Right kidney (tissue), 1 donor: Measurements from ENCODE around the gene NFKB1.

Source experiments
- DNase-seq: peaks from one replicate; pipeline ENCODE4 v3.0.0-alpha.2; 2016

Gene NFKB1

GRCh38 chr4:102494603-102495002 is 6.6 kb upstream of the NFKB1 start:
- DNase-seq: no peak

GRCh38 chr4:102497986-102498385 is 3.2 kb upstream of the NFKB1 start:
- DNase-seq: no peak

- no peak for DNase-seq
Measured at GRCh38 chr4:102500352-102500695, 835 bp upstream of the NFKB1 start.

GRCh38 chr4:102501447-102501696 is 213 bp downstream of the NFKB1 start:
- no peak for DNase-seq

DNA sequence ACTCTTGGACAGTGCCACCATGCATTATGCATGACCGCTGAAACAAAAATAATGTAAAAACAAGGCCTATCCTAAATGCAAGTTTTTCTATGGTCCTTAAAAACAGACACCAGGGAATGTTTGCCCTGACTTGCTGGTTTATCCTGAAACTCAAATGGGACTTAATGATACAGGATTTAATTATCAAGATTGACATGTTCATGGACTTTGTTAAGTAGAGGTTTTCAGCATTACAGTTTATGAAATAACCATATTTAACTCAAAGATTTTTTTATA is 1.3 kb downstream of the NFKB1 start:
- DNase-seq: no peak

DNA sequence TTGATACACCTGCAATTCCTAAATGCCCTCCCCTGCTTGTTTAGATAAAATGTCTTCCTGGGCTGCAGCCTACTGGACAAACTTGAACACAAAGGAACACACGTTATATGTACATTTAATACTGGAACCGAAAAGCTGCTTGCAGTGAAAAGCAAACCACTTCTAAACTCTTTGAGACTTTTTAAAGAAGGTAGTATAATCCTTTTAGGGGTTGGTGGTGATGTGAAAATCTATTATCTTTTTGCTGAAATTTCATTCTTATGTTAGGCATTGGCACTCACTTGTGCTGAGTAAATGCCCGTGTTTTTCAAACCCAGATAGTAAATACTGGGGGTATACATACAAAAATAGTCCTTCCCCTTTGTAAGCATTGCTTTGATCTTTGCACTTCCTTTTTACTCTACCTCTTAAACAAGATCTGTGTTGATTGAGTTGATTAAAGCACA is 2.2 kb downstream of the NFKB1 start:
- DNase-seq: peak; percentile 28

GRCh38 chr4:102503831-102504786 is 3.0 kb downstream of the NFKB1 start:
- DNase-seq: no peak

GRCh38 chr4:102504941-102505340 is 3.8 kb downstream of the NFKB1 start:
- DNase-seq: no peak

DNA sequence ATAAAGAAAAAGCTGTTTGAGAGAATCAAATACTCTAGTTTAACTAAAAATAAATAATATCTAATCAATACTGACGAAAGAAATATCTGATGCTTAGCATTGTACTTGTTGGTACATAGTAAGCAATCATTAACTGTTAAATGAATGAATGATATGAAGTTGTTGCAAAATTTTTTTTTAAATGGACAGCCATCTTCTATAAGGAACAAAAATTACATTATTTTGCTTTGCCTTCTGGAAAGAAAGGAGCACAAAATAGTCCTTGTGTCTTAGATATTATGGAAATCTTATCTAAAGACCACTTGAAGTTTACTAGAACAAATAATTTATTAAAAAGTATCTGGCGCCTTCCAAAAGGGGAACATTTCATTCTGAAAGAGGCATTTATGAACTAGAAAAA is 4.5 kb downstream of the NFKB1 start:
- no peak for DNase-seq

DNA sequence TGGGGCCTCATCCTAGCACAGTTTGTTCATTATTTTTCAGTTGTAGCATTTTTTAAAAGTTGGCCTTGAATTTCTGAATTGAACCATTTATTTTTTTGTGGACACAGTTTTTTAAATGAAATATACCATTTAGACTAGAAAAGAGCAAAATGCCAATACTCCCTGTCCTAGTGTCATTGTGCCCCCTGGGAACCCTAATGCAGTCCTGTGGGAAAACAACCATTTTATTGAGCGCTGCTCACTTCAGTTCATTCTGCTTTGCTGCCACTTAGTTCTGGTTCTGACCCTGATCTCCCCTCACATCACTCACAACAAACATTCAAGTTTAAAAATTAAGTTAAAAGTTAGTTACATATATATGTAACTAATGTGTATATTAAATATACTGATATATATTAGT is 5.4 kb downstream of the NFKB1 start:
- DNase-seq: no peak

DNA sequence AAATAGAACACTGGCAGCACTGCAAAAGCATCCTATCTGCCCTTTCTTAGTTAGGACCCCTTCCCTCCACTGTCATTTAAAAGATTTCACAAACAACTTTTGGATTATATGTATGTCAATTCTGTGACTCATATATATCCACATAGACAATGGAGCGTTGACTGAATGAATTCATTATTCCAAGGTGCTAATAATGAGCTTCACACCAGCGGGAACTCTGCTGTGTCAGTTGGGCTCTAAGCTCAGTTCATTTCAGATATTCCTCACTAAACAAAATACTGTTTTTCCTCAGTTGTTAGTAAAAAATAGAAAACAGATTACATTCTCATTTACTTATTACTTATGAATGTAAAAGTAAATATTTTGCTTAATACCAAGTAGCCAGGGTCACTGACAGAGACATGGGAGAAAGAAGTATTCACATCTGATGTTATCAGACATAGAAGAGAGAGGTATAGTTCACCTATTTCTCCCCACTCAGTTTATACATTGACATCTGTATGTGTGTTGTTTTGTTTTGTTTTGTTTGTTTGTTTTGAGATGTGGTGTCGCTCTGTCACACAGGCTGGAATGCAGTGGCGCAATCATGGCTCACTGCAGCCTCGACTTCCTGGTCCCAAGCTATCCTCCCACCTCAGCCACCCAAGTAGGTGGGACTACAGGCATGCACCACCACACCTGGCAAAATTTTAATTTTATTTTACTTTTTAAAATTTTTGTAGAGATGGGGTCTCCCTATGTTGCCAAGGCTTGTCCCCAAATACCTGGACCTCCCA is 10.9 kb downstream of the NFKB1 start:
- no peak for DNase-seq

DNA sequence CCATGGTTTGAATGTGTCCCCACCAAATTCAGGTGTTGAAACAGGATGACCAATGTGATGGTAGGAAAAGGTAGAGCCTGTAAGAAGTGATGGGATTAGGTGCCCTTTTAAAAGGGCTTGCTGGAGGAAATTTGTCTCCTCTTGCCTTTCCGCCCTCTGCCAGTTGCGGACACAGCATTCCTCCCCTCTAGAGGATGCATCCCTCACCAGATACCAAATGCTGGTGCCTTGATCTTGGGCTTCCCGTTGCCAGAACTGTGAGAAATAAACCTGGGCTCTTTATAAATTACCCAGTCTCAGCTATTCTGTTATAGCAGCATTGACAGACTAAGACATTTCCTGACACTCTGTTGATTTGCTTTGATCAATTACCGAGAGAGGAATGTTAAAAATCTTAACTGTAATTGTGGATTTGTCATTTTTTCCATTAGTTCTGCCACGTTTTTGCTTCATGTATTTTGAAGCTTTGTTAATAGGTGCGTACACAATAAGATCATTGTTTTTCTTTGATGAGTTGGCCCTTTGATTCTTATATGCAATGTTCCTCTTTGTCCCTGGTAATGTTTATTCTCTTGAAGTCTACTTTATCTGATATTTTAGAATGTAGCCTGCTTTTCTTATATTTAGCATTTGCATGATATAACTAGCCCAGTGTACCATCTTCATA is 13.3 kb downstream of the NFKB1 start:
- DNase-seq: no peak

- DNase-seq: no peak
Measured at GRCh38 chr4:102517753-102518152, 16.6 kb downstream of the NFKB1 start.

DNA sequence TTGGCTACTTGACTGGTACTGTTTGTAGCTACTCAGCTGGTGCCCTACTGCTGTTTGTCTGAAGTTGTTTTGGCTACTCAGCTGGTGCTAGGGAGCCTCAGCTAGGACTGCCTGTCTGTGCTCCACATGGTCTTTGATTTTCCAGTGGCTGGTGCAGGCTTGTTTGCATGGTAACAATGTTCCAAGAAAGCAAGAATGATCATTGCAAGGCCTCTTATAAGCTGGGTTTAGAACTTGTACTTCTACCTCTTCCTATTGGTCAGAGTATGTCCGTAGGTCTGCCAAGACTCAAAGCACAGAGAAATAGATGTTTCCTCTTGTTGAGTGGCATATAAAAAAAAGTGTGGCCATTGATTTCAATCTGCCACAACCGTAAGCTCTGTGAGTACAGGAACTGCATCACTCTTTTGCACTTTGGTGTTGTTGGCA is 17.6 kb downstream of the NFKB1 start:
- DNase-seq: no peak

DNA sequence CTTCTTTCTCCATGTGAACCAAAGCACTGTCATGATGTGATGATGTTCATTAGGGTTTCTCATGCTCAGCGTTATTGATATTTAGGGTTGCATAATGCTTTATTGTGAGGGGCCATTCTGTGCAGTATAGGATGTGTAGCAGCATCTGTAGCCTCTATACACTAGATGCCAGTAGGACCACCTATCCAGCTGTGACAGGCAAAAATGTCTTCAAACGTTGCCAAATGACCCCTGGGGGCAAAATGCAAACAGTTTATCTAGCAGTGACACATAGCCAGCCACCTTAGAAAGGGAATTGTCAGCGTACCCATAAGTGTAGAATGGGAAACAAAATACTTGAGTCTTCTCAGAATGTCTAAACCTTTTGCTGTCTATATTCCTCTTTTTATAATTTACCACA is 18.8 kb downstream of the NFKB1 start:
- no peak for DNase-seq

DNA sequence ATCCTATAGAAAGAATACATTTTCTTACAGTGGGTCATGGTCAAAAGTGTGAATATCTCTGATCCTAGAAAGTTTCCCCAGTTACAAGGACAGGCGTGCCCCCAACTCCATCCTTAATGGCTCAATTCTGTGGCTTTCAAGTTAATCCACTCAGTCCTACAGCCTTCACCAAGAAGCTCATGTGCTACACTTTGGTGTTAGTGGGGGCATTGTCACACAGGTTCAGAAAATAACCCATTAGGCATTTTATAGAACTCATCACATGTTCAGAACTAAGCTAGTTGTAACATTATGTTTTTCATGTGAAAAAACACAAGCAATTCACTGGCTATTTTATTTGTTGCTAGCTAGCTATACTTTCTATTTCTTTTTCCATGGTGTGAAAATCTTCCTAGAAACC is 20.4 kb downstream of the NFKB1 start:
- DNase-seq: no peak

DNA sequence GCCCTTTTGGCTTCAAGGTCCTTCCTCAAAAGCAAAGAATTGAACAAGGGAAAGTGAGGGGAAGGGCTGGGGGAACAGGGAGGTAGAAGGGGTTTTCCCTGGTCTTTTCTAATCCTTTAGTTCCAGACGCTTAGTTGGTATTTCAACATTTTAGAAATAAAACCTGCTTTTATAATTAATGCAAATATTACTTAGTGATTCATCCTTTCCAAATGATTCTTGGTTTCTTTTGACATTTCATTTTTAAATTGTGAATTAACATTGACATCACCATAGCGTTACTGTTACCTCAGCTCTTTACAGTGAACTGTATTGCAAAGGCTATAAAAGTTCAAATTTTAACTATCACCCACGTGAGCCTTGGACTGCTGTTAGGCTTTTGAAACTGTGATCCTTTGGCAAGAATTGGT is 20.9 kb downstream of the NFKB1 start:
- DNase-seq: no peak

- DNase-seq: no peak
Measured at GRCh38 chr4:102524691-102525090, 23.5 kb downstream of the NFKB1 start.

- DNase-seq: no peak
Measured at GRCh38 chr4:102525097-102525496, 23.9 kb downstream of the NFKB1 start.

GRCh38 chr4:102525504-102525903 is 24.3 kb downstream of the NFKB1 start:
- no peak for DNase-seq

DNA sequence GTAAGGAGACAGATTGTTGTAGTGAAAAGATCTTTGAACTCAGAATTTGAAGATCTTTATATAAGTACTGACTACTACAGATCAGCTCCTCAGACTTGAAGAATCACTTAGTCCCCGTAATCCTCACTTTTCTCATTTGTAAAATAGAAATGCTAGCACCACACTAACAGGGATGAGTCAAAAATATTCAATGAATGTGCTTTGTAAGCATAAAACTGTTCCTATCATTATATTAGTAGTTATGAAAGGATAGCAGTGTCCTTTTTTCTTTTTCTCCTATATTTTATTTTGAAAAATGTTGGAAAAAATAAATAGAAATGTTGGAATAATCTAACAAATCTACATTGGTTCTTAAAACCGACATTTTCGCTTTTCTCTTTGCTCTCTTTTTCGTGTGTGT is 25.4 kb downstream of the NFKB1 start:
- DNase-seq: no peak

DNA sequence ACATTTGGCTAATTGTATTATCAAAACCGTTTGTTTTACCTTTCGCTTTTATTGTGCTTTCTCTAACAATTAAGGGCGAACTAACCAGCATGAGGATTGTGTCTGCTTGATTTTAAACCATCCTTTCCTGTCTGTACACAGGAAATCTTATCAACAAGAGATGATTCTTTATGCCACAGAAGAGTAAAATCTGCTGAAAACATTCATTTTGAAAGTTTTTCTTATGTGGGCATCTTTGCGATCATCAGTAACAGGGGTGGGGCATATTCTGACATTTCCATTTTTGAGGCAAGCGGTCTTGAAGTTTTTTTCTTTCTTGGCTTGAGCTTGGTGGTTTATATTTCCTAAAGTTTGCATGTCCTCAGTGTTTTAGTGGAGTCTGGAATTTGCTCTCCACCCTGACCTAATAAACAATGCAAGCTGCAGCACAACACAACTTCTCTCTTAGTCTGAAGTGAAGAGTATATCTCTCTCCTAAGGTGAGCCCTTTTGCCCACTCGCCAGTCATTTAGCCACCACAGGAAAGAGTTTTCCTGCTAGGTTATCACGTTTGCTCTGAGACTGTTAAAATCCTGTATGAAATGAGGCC is 26.6 kb downstream of the NFKB1 start:
- no peak for DNase-seq

- DNase-seq: no peak
Measured at GRCh38 chr4:102529977-102530376, 28.8 kb downstream of the NFKB1 start.
